Liver (tissue), 3 donors: ENCODE results near the gene ATP6V1G1.

Source experiments
- CTCF ChIP-seq: fragments of 150-350 bp; IDR thresholded peaks from 2 replicates; pipeline ENCODE4 v1.5.1; 2017; ENCODE audit warnings: improper control_type of control experiment, low read depth, low read length; ENCODE audit not compliant: missing input control
- MAX ChIP-seq: IDR thresholded peaks from 2 replicates; pipeline ENCODE4 v1.6.1; 2016; ENCODE audit warnings: antibody characterized with exemption
- TAF1 ChIP-seq: conservative IDR thresholded peaks from 2 replicates; pipeline ENCODE4 v1.6.1; 2016; ENCODE audit warnings: antibody characterized with exemption, mild to moderate bottlenecking
- ZBTB33 ChIP-seq: IDR thresholded peaks from 2 replicates; pipeline ENCODE4 v1.6.1; 2016; ENCODE audit warnings: antibody characterized with exemption
- donor health status: healthy.
- donor health status: healthy.

DNA sequence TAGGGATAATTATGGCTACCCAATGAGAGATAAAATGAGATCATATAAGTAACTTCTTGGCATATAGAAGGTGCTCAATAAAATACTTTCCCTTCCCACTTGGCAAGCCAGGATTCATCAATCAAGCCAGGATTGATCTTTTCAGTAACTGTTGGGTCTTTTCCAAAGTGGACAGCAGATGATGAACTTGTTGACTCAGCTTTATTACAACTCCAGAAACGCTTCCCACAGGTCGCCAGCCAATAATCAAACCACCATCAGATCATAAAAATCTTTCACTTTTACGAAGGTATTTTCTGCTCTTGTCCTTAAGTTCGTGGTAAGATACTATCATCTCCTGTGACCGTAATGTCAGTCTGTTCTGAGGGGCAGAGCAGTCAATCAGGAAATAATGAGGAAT lies 42.5 kb upstream of the ATP6V1G1 start:
- no peak for TF ChIP-seq CTCF
- TF ChIP-seq TAF1: no peak
- no peak for TF ChIP-seq ZBTB33
- no peak for TF ChIP-seq MAX
